OCI-M1 (cell line): ENCODE data around the gene OR6B2.

Experiments used
- DNase-seq: peaks from one replicate; lab custom pipeline; 2025; lab: John Stamatoyannopoulos, UW

OR6B2 gene

DNA sequence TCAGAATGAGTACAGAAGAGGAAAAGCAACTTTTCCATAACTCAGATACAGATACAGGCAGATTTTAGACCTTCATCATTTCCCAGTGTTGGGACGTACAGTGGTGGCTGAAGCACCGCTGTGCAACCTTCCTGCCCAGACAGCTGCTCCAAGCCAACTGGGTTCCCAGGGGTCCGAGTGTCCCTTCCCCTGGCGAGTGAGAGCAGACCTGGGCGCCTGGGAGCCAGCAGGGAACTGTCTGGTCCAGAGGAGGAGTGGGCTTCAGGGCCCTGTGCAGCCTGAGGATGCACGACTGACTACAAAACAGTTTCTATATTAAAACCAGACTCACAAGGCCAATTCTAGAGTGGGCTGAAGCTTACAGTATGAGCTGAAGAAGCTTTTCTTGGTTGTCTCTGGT is 11.1 kb upstream of the OR6B2 start:
- no peak for DNase-seq

DNA sequence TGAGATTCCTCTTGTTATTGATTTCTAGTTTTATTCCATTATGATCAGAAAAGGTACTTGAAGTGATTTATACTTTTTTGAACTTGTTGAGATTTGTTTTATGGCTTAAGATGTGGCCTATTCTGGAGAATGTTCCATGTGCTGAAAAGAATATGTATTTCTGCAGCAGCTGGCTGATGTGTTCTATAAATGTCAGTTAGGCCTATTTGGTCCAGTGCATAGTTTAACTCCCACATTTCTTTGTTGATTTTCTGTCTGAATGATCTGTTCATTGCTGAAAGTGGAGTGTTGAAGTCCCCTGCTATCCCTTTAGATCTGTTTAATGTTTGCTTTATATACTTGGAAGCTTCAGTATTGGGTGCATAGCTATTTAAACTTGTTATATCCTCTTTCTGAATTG is 7.1 kb upstream of the OR6B2 start:
- no peak for DNase-seq

DNA sequence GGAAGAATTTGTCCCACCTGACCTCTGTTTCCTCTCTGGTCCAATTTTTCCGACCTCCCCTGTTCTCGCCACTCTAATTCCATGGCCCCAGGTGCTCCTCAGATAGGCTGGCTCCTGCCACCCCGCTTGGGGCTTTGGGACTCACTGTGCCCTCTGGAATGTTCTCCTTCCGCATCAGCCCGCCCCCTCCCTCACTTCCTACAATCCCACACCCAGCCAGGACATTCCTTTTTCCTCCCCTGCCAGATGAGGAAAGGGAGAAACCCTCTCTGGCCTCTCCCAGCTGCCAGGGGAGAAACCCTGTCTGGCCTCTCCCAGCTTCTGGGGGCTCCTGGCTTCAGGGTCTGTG is 3.1 kb upstream of the OR6B2 start:
- no peak for DNase-seq

DNA sequence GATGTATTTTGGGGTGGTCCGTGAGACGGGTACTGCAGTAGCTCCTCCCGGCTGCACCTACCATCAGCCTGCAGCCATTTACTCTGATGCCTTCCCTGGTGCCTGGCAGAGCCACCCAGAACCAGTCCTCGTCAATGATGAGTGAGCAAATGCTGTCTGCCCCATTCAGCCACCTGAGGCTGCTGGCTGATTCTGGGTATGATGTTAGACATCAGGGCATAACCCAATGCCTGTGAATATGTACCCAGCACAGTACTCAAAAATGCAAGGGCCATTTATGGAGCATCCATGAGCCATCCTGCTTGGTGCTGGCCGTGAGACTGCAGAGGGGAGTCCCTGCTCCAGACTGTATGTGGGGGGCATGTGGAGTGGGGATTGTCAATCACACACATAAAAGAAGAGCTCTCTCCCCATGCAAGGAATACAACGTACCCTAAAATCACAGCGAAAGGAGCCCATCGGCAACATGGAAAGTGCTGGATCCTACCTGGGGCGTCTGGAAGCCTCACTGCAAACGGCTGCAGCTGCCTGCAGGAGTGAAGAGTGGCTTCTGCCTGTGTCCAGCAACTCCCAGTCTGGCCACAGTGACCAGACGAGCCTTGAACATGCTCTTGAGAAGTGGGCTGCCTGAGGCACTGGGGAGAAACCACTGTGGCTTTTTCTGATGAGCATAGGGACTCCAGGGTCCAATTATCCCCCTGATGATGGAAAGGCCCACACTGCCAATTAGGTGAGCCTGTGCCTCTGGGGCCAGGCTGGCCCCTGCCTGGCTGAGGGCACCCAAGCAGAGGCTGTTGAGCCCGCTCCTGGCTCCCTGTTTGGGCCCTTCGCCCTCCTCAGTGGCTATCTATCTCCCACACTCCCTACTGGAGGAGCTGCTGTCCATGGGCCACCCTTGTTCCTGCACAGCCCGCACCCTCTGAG is 2.4 kb upstream of the OR6B2 start:
- no peak for DNase-seq

DNA sequence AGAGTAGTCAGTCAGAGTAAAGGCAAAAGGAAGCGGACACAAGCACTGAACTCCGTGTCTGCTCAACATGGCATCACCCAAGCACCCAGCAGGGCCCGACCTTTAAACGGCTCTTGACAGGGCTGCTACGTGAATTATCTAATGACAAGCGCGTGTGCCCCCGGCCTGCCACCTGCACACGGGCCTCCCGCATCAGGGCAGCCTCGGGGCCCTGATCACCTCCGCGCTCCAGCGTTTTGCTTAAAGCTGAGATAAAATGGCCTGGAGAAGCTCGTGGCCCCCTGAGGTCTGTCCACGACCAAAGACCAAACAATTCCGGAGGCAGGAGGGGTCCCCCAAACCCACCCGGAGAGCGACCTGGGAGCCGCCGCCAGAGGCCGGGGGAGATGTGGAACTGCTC is 5.5 kb downstream of the OR6B2 start:
- DNase-seq: peak; percentile 26

DNA sequence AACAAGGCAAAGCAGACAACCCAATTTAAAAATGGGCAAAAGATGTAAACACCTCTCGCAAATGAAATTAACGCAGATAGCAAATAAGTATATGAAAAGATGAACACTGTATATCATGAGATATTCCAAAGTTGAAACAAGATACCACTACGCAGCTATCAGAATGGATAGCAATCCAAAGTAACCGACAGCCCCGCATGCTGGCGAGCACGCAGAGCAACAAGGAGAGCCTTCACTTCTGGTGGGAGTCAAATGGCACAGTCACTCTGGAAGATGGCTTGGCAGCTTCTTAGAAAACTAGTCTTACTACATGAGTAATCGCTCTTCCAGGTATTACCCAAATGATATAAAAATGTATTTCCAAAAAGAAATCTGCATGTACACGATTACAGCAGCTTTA is 6.4 kb downstream of the OR6B2 start:
- DNase-seq: peak; percentile 50

DNA sequence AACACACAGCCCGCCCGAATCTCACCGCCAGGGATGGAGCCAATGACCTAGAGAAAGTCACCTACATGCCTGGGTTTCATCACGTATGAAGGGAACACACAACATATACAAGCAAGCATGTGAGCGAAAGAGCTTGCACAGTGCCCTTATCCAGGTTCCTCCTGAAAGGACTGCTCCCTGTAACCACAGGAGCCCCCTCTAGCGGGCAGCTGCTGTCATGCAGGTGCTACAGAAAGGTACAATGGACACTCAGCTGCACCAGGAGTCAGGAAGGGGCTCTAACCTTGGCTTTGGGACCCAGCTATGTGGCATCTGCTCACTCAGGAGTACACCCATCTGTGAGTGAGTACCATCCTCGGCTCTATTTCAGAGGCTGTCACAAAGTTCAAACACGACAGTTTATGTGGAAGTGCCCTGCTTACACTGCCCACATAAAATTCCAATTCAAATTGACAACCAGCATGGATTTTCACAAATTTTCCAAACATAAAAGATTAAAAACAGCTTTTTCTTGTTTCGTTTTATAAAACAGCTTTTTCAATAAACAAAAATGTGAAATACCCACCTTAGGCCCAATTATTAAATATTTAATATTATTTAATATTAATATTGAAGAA is 8.6 kb downstream of the OR6B2 start:
- peak; percentile 79 for DNase-seq

DNA sequence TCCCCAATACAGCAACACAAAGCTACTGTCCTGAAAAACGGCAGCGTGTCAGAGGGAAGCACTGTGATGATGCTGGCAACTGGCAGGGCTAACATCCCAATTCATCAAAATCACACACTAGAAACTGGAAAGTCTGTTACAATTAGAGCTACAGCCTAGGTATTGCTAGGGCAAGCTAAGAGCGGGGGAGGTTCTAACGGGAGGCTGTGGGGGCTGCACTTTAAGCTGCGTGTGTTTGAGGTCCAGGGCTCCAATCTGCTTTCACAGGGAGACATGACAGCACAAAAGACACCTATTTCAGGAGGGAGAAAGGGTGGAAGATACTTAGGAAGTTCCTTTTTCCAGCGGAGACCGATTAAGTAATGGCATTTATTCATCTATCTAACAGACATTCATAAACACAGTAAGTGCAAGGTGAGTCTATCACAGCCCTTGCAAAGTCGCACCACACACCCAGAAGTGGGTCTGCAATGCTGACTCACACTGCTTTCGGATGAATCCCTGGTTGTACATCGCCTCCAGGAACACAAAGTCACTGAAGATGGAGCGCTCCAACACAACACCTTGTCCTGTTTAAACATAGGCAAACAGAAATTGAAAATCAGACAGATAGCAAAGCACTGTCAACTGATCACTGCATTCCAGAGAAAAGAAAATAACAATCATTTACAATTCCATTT is 12.0 kb downstream of the OR6B2 start:
- no peak for DNase-seq

DNA sequence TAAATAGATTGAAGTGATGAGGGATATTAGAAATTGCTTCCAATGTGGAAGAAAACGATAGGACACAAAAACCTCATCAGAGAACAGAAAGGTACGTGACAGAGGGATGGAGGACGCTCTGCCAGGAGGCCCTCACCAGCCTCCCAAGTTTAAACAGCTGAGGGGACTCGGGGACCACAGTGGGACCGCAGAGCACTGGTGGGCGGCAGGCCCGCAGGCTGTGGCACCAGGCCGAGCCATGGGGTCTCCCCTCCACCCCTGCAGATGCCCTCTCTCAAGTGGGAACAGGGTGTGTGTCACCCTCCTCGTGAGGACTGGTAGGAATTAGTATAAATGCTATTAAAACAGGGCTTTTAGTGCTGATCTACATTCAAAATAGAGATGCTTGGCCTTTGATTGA is 15.9 kb downstream of the OR6B2 start:
- no peak for DNase-seq

DNA sequence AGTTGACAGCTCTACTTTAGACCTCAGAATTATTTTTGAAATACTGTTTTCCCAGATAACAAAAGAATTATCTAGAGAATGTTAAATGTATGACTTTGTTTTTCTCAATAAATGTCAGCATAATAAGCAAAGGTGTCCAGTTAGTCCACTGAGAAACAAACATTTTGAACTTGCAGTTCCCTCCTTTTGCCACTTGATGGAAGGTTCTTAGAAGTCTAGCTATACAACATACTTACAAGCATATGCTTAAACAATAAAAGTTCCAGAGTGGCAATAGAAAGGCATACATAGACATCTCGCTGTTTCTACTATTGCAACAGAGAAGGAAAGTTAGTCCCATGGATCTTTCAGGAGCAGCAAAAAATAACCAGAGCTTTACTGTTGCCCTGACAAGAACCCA is 16.9 kb downstream of the OR6B2 start:
- peak; percentile 11 for DNase-seq

DNA sequence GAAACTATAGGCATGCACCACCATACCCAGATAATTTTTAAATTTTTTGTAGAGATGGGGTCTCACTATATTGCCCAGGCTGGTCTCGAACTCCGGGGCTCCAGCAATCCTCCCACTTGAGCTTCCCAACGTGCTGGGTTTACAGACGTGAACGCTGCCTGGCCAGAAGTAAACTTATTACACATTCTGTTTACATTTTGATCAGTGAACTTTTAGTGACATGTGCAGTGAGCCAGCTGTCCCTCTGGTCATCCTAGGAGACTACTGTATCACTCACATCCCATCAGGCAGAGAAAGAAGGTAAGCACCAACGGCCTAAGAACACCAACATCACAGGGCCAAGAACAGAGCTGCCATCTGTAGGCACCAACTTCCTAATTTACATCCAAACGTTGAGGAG is 27.2 kb downstream of the OR6B2 start:
- no peak for DNase-seq

DNA sequence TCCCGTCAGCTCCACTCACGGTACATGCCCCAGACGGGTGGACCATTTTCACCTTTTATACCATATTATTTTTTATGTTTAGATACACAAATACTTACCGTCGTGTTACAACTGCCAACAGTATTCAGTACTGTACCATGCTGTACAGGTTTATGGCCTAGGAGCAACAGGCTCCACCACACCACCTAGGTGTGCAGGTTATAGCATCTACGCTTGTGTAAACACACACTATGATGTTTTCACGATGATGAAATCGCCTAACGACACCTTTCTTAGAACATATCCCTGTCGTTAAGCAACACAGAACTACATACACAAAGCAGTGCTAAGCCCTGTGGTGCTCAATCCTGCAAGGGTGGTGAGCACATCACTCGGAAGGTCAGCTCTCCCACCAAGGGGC is 29.6 kb downstream of the OR6B2 start:
- DNase-seq: no peak

DNA sequence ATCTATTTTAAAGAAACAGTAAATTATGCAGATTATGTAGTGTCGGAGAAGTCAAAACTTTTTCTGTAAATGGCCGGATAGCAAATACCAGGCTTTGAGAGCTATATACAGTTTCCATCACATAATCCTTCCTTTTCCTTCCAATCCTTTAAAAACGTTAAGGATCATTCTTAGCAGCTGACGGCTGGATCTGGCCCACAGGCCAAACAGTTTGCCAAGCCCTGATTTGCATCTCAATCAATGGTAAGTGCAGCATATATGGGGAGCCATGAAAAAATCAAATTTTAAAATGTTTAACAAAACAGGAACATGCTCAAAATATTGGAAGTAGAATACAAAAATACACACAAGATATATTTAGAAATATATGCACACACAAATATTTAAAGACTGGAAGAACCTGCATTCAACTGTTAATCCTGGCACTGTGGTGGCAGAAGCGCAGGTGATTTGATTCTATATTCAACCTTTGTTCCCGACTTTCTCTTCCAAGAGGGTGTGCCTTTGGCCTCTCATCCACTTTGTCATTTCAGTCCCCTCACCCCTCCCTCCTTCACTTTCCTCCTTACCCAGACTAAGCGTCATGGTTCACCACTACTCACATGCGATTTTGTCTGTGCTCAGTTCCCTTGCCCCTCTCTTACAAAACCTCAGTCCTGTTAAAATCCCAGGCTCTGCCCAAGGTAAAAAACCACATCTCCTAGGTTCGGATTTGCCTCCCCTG is 32.4 kb downstream of the OR6B2 start:
- no peak for DNase-seq

DNA sequence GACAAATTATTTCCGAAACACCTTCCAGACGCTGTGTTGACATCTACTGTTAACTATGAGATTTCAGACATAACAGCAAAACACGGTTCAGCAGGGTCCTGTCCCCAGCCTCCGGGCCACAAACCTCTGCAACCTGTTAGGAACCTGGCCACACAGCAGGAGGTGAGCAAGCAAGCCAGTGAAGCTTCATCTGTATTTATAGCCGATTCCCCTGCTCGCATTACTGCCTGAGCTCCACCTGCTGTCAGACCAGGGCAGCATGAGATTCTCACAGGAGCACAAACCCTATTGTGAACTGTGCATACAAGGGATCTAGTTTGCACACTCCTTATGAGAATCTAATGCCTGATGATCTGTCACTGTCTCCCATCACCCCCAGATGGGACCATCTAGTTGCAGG is 36.1 kb downstream of the OR6B2 start:
- DNase-seq: no peak

DNA sequence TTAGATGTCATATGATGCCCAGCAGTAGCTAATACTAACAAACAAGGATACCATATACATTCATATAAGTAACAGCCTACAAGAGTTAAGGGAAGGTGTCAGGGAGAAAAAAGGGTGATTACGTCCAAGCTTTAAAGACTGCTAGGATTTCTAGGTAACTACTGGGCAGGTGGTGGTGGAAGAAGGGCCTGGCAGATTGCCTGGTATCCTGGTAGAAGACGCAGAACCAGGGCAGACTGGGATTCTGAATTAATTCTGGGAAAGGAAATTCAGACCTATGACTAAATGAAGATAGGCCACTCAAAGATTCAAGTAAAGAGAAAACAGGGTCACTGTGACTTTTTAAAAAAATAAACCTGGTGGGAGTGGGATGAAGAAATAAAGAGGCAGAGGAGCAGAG is 36.9 kb downstream of the OR6B2 start:
- no peak for DNase-seq

DNA sequence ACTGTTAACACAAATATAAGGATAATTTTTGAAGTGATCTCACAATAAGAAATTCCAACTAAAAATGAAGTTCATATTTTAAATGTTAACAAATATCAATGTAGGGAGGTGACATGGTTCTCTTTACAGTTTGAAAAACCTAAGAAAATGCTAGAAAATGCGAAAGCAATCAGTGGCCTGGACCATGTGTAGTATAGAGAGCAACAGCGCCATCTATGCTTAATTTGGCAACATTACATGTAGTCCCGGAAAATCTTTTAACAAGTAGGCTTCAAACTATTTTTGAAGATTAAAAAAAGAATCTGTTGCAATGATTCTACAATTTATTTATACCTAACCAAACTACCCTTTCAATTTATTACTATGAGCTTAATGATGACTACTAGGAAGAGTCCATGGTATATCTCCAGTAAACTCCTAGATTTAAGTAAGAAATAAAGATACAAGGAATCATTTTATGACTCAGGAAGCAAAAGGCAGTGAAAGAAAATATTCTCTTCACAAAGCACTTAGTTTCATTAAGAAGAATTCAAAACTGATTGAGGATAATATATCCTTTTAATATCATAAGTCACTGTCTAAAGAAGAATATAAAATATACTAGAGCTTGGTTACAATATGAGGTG is 38.4 kb downstream of the OR6B2 start:
- DNase-seq: peak; percentile 71

DNA sequence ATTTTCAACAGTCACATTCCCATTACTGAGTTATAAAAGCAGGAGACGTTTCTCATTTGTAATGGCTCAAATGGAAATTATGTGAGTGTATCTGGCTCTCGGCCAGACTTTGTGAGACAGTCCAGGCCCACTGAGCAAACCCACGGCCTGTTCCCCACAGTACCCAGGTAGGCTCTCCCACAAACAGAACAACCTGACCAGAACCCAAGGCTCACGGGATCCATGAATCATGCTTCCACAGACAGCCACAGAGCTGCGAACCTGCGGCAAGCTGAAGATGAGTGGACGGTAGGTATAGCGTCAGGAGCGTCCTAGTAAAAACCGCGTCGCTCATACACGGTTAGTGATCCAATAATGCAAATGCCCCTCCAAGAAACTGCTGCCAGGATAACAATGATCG is 39.3 kb downstream of the OR6B2 start:
- DNase-seq: no peak

DNA sequence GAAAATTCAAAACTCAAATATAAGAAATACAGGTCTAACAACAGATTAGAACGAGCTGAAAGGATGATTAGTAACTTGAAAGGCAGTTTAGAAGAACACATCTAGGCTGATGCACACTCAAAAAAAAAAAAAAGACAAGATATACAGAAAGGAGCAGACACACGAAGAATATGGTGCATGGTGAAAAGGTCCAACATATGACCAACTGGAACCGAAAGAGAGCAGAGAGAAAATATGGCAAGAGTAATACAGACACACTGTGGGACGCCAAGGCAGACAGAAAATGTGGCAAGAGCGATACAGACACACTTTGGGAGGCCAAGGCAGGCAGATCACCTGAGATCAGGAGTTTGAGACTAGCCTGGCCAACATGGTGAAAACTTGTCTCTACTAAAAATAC is 44.9 kb downstream of the OR6B2 start:
- DNase-seq: no peak

DNA sequence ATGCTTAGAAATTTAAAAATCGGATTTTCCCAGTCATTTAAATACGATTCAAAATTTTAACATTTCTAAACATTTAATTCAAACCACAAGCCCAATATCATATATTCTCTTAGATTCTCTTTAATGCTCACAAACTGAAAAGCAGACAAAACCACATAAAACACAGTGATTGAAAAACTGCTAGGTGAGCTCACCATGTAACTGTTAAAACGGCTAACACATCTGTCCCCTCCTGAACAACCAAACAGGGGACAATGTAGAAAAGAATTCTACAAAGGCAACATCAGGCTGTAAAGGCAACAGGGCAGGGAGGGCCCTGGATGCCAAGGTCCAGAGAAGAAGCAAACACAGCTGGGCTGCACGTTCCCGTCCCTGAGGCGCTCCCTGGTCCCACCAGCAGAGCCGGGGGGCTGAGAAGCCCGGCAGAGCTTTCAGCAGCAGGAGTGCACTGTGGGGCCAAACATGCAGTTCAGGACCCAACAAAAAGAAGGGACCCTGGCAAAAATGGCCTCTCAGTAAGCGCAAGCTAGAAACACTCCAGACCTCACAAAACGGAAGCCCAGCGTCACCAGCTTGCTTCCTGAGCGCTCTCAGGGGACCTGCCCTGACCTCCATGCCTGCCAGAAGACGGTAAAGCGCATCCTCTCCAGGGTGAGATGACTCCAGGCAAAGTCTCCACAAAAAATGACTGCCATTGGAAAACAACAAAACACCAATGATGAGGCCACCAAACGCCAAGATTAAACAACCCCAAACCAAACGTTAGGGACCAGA is 45.6 kb downstream of the OR6B2 start:
- no peak for DNase-seq

DNA sequence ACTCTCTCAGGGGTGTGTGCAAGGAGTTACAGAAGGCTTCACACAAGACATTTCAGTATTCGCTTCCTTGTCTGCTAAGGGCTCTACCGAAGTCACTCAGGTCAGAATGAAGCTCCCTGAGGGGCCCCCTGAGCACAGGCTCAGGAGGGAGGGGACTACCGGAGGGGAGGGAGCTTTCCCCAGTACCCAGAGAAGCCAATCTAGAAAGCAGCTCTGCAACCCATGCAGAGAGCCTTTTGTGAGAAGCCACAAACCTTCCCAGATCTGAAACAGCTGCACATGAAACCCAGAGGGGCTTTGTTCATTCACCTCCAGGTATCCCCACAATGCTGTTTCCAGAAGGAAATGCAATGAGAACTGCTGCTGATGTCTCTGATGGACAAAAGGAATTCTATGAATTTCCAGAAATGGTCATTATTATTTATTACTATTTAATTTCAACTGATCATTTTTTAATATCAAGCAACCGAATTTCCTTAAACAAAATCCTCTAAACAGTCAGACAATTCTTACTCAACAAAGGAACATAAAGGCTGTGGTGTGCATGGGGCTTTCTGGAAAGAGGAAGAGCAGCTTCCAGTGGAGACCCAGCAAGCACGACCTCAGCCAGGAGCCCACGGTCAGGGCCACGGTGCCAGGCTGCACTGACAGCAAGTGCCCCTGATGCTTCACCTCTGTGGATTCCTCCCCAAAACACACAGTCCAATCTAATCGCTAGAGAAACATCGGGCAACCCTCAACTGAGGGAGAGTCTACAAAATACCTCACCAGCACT is 47.0 kb downstream of the OR6B2 start:
- no peak for DNase-seq
